IMR-90 (cell line): ENCODE data around the gene ANHX. TPM values are rescaled to one million over a fixed set of nuclear protein-coding genes. Genes with fewer than 3 reads are reported as not detected.

Source experiments
- ATAC-seq: fragments of 200-7000 bp; cut with Tn5 transposase; 2 replicates; pipeline ENCODE4 v1.9.1; 2020; ENCODE audit warnings: low read depth, mild to moderate bottlenecking, moderate library complexity
- BruUV-seq: library from RNA; stranded (reverse); fragments of 400-500 nt; replicated peaks from 2 replicates; lab custom pipeline; 2021; lab: Mats Ljungman, UMichigan
- CTCF ChIA-PET: fragments of 300-600 bp; formaldehyde crosslinking; extraction: SDS; loops from one replicate; lab custom pipeline; 2021; ENCODE audit warnings: antibody characterized with exemption; lab: Yijun Ruan, JAX
- POLR2A ChIA-PET: fragments of 300-600 bp; sonication (Branson Sonifier 250); formaldehyde crosslinking; loops from one replicate; lab custom pipeline; 2022; ENCODE audit warnings: antibody characterized with exemption; ENCODE audit not compliant: unreplicated experiment; lab: Charles Lee
- DNase-seq: peaks from one replicate; pipeline ENCODE4 v3.0.0; 2013
- H2AFZ ChIP-seq: replicated peaks from 2 replicates; pipeline ENCODE3; 2013; ENCODE audit warnings: low read length, mild to moderate bottlenecking; ENCODE audit not compliant: poor library complexity
- H2AK5ac ChIP-seq: 2 replicates; pipeline ENCODE4 v1.6.1; 2013; ENCODE audit warnings: low read depth, low read length, inconsistent platforms
- H2AK9ac ChIP-seq: replicated peaks from 2 replicates; pipeline ENCODE3; 2013; ENCODE audit warnings: mild to moderate bottlenecking, low read depth, low read length, moderate library complexity; ENCODE audit not compliant: poor library complexity
- H2BK120ac ChIP-seq: 2 replicates; pipeline ENCODE4 v1.6.1; 2013; ENCODE audit warnings: low read depth, low read length, inconsistent platforms
- H2BK15ac ChIP-seq: 3 replicates; pipeline ENCODE4 v1.6.1; 2013; ENCODE audit warnings: low read depth, low read length, inconsistent platforms
- H2BK20ac ChIP-seq: 2 replicates; pipeline ENCODE4 v1.6.1; 2013; ENCODE audit warnings: low read depth, mild to moderate bottlenecking, inconsistent platforms, low read length, moderate library complexity
- H2BK5ac ChIP-seq: 2 replicates; pipeline ENCODE4 v1.6.1; 2013; ENCODE audit warnings: mild to moderate bottlenecking, low read depth, low read length, inconsistent platforms; ENCODE audit not compliant: poor library complexity, severe bottlenecking
- H3K14ac ChIP-seq: replicated peaks from 2 replicates; pipeline ENCODE4 v1.6.1; 2013; ENCODE audit warnings: low read depth, low read length, inconsistent platforms
- H3K18ac ChIP-seq: 2 replicates; pipeline ENCODE4 v1.6.1; 2013; ENCODE audit warnings: low read depth, low read length, control low read depth
- H3K23ac ChIP-seq: 2 replicates; pipeline ENCODE4 v1.6.1; 2013; ENCODE audit warnings: low read depth, low read length, inconsistent platforms
- H3K27ac ChIP-seq: 2 replicates; pipeline ENCODE4 v1.5.1; 2013; ENCODE audit warnings: mild to moderate bottlenecking, control low read depth, low read length; ENCODE audit not compliant: insufficient read depth
- H3K27me3 ChIP-seq: 2 replicates; pipeline ENCODE4 v1.6.1; 2013; ENCODE audit warnings: low read length; ENCODE audit not compliant: control insufficient read depth, insufficient read depth
- H3K36me3 ChIP-seq: 2 replicates; pipeline ENCODE4 v1.6.1; 2013; ENCODE audit warnings: low read length, mixed read lengths; ENCODE audit not compliant: control insufficient read depth, insufficient read depth
- H3K4ac ChIP-seq: 2 replicates; pipeline ENCODE4 v1.6.1; 2013; ENCODE audit warnings: low read depth, low read length, inconsistent platforms
- H3K4me1 ChIP-seq: 2 replicates; pipeline ENCODE4 v1.6.1; 2013; ENCODE audit warnings: low read length, mixed read lengths; ENCODE audit not compliant: control insufficient read depth, insufficient read depth
- H3K4me2 ChIP-seq: 2 replicates; pipeline ENCODE4 v1.6.1; 2013; ENCODE audit warnings: low read depth, mild to moderate bottlenecking, control low read depth, low read length, moderate library complexity
- H3K4me3 ChIP-seq: 2 replicates; pipeline ENCODE4 v1.5.1; 2013; ENCODE audit warnings: low read depth, mild to moderate bottlenecking, control low read depth, low read length, moderate library complexity; ENCODE audit not compliant: insufficient read depth
- H3K56ac ChIP-seq: 2 replicates; pipeline ENCODE4 v1.6.1; 2013; ENCODE audit warnings: low read length, inconsistent platforms; ENCODE audit not compliant: insufficient read depth; ENCODE audit errors: extremely low read depth
- H3K79me1 ChIP-seq, 2 experiments: 2 replicates each; pipeline ENCODE4 v1.6.1; 2013; ENCODE audit warnings: low read length in 2 of 2, inconsistent platforms in 1 of 2, low read depth in 1 of 2
- H3K9ac ChIP-seq: 2 replicates; pipeline ENCODE4 v1.6.1; 2013; ENCODE audit warnings: low read depth, low read length, control low read depth
- H3K9me1 ChIP-seq: 2 replicates; pipeline ENCODE4 v1.6.1; 2013; ENCODE audit warnings: low read length, inconsistent platforms; ENCODE audit not compliant: insufficient read depth
- H3K9me3 ChIP-seq: 2 replicates; pipeline ENCODE4 v1.6.1; 2013; ENCODE audit warnings: low read length; ENCODE audit not compliant: control insufficient read depth, insufficient read depth
- H4K20me1 ChIP-seq: 2 replicates; pipeline ENCODE4 v1.6.1; 2013; ENCODE audit warnings: low read length, inconsistent platforms; ENCODE audit not compliant: insufficient read depth
- H4K5ac ChIP-seq: 2 replicates; pipeline ENCODE4 v1.6.1; 2013; ENCODE audit warnings: mild to moderate bottlenecking, low read depth, low read length, control low read depth
- H4K8ac ChIP-seq, 2 experiments: 2 replicates each; pipeline ENCODE4 v1.6.1; 2013; ENCODE audit warnings: low read depth in 2 of 2, low read length in 2 of 2, control low read depth in 1 of 2, inconsistent platforms in 1 of 2
- H4K91ac ChIP-seq: 2 replicates; pipeline ENCODE4 v1.6.1; 2013; ENCODE audit warnings: low read depth, low read length, inconsistent platforms; ENCODE audit not compliant: insufficient read depth
- CEBPB ChIP-seq: IDR thresholded peaks from 2 replicates; pipeline ENCODE4 v1.6.1; 2012; ENCODE audit warnings: low read depth, low read length, improper control_type of control experiment
- MAZ ChIP-seq: IDR thresholded peaks from 2 replicates; pipeline ENCODE4 v1.6.1; 2012; ENCODE audit warnings: low read depth, mild to moderate bottlenecking, low read length, improper control_type of control experiment, moderate library complexity, borderline replicate concordance
- MXI1 ChIP-seq: IDR thresholded peaks from 2 replicates; pipeline ENCODE4 v1.6.1; 2012; ENCODE audit warnings: low read depth, mild to moderate bottlenecking, low read length, moderate library complexity, borderline replicate concordance
- NFE2L2 ChIP-seq: fragments of 150-350 bp; IDR thresholded peaks from 2 replicates; pipeline ENCODE4 v1.6.1; 2016; ENCODE audit warnings: low read depth, mild to moderate bottlenecking, low read length
- POLR2A ChIP-seq: IDR thresholded peaks from 2 replicates; pipeline ENCODE4 v1.6.1; 2012; ENCODE audit warnings: mild to moderate bottlenecking, low read depth, low read length
- RCOR1 ChIP-seq: IDR thresholded peaks from 2 replicates; pipeline ENCODE4 v1.6.1; 2012; ENCODE audit warnings: mild to moderate bottlenecking, low read length, improper control_type of control experiment; ENCODE audit not compliant: insufficient replicate concordance
- USF2 ChIP-seq: fragments of 150-350 bp; IDR thresholded peaks from 2 replicates; pipeline ENCODE4 v1.6.1; 2017; ENCODE audit warnings: mild to moderate bottlenecking, antibody characterized with exemption, low read length, low read depth
- WGBS, 2 experiments: methylation state at CpG; one replicate each; pipeline versions ENCODE4 v1.1.5 to v1.1.7; 2013; ENCODE audit warnings: missing lambda C conversion rate in 2 of 2; ENCODE audit not compliant: insufficient read length in 1 of 2; ENCODE audit errors: extremely low coverage in 2 of 2; 5-methylcytosine and 5-hydroxymethylcytosine counted together
- dilution Hi-C: fragments of 300-500 bp; cut with HindIII; formaldehyde crosslinking; loops from one replicate; pipeline ENCODE4 v1.14.3; 2018; ENCODE audit warnings: low sequenced_read_pairs; ENCODE audit not compliant: unreplicated experiment
- in situ Hi-C: fragments of 300-500 bp; cut with MboI; formaldehyde crosslinking; loops from 3 replicates; pipeline ENCODE4 v1.14.3; 2019; ENCODE audit warnings: low sequenced_read_pairs, inconsistent platforms, mixed read lengths
- intact Hi-C: fragments of 100-400 bp; cut with micrococcal nuclease; formaldehyde crosslinking; loops from 2 replicates; pipeline ENCODE4 v1.10.0; 2022
- polyA plus RNA-seq, 3 experiments: library from polyadenylated mRNA; depleted of rRNA; stranded (reverse); fragments of >200 nt; gene quantifications; 2 replicates each; pipeline ENCODE4 v1.2.3, GENCODE V29; 2012; ENCODE audit warnings: low replicate concordance in 1 of 3
- total RNA-seq: library from RNA; depleted of rRNA; stranded (reverse); fragments of >200 nt; gene quantifications from 2 replicates; pipeline ENCODE4 v1.2.3, GENCODE V29; 2012
- TF ChIP-seq, protein P1 (sequence below): fragments of 150-350 bp; IDR thresholded peaks from 2 replicates; pipeline ENCODE4 v1.6.1; 2016; ENCODE audit warnings: low read depth, mild to moderate bottlenecking, low read length, moderate library complexity, borderline replicate concordance

ANHX gene
- total and polyA plus RNA-seq, 2 of the 4 experiments (the other 2 are of a cell fraction): not detected

DNA sequence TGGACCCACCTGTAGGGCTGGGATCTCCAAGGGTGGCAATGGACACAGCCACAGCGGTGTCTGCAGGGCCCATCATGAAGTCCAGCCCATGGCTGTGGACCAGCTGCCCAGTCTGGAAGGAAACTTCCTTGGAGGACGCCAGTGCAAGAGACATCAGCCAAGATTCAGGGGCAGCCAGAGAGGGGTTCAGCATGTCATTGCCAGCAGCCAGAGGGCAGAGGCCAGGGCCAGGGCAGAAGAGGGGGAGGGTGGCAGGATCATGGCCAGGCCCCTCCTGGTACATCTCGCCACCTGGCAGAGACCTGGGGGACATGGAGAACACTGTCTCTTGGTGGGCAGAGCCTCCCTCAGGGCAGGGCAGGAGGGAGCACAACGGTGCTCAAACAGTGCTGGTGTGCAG, 10.2 kb downstream of the ANHX start:
- BruUV-seq: no TSS peak
- Histone ChIP-seq H3K79me1 (no peaks in the 10 kb centered on the region), H2AFZ (no peak overlapping the region), H4K20me1 (no peaks in the 10 kb centered on the region), H4K8ac (no peak overlapping the region), H2BK20ac (no peak overlapping the region), H3K4me1 (no peaks in the 10 kb centered on the region), H2BK15ac (no peak overlapping the region), H3K9me1 (no peaks in the 10 kb centered on the region), H4K5ac (no peak overlapping the region), H3K27me3 (no peaks in the 10 kb centered on the region), H2AK5ac (no peak overlapping the region), H3K9me3 (peaks cover 68% of the 10 kb centered on the region), H3K14ac (no peak overlapping the region), H3K4ac (no peak overlapping the region), H3K18ac (no peak overlapping the region), H3K9ac (no peak overlapping the region), H4K91ac (no peak overlapping the region), H3K36me3 (no peaks in the 10 kb centered on the region), H3K23ac (no peak overlapping the region), H3K4me2 (no peak overlapping the region), H2AK9ac (no peak overlapping the region), H3K27ac (no peak overlapping the region), H3K56ac (no peak overlapping the region), H2BK120ac (no peak overlapping the region), H3K4me3 (no peak overlapping the region), H2BK5ac (no peak overlapping the region)
- in situ Hi-C loops: no loop called here
- intact Hi-C loops: no loop called here
- TF ChIP-seq MXI1 (no peak), NFE2L2 (no peak), POLR2A (no peak), MAZ (no peak), USF2 (no peak), CEBPB (no peak), RCOR1 (no peak)
- TF ChIP-seq, protein P1, sequence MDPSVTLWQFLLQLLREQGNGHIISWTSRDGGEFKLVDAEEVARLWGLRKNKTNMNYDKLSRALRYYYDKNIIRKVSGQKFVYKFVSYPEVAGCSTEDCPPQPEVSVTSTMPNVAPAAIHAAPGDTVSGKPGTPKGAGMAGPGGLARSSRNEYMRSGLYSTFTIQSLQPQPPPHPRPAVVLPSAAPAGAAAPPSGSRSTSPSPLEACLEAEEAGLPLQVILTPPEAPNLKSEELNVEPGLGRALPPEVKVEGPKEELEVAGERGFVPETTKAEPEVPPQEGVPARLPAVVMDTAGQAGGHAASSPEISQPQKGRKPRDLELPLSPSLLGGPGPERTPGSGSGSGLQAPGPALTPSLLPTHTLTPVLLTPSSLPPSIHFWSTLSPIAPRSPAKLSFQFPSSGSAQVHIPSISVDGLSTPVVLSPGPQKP: no peak
- POLR2A ChIA-PET: no interaction called here
- CTCF ChIA-PET: no interaction called here
- dilution Hi-C loops: no loop called here
- no peak for ATAC-seq
- WGBS, 2 experiments: 57% methylated on average over 1 of the region's 4 CpGs; no CpG with 5 or more reads in 1 of the 2 experiments
- DNase-seq: no peak
